KBM-7 (cell line): Measurements from ENCODE around the gene DDHD1.
A peak's percentile ranks its signal among the peaks of the same experiment; 100 is the strongest.

Experiments used
- DNase-seq: peaks from one replicate; pipeline ENCODE4 v3.0.0-alpha.2; 2015
- in situ Hi-C: fragments of 300-500 bp; cut with MboI; formaldehyde crosslinking; loops from 2 replicates; pipeline ENCODE4 v1.14.3; 2020; ENCODE audit warnings: low sequenced_read_pairs, low pct_unique_long_range_greater_than_20kb, mixed read lengths

The DDHD1 gene

DNA sequence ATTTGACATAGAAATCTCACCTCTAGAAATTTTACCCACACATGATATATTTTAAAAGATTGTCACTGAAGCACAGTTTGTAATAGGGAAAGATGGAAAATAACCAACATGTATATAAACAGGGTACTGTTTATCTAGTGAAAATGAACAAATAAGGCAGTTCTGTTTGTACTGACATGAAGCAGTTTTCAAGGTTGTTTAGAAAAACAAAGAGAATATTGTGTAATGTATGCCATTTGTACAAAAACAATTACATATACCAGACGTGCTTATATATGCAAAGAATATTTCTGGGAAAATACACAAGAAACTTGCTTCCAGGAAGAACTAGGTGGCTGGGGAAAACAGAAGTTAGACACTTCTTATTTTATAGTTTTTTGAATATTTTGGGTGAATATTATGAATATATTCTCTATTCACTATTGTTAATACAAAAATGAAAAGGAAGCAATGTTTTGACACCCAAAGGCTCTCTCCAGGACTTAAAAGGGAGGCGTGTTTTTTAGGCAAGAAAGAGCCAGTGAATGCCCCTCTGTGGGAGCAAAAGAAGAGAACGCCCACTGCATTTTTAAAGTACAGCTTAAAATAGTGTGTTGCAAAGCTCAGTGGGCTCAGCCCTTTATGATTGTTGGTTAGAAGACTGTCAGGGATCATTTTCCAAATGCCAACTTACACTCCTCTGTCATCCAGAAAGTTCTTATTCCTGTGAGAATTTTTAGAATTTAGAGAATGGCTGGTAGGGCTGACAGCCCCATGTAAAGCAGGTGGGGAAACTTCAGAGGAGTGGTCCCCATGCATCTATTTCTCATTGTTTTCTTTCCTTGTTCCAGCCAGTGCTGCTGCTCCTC lies 142.7 kb downstream of the DDHD1 start:
- DNase-seq = no peak
- in situ Hi-C loops = no loop called here

DNA sequence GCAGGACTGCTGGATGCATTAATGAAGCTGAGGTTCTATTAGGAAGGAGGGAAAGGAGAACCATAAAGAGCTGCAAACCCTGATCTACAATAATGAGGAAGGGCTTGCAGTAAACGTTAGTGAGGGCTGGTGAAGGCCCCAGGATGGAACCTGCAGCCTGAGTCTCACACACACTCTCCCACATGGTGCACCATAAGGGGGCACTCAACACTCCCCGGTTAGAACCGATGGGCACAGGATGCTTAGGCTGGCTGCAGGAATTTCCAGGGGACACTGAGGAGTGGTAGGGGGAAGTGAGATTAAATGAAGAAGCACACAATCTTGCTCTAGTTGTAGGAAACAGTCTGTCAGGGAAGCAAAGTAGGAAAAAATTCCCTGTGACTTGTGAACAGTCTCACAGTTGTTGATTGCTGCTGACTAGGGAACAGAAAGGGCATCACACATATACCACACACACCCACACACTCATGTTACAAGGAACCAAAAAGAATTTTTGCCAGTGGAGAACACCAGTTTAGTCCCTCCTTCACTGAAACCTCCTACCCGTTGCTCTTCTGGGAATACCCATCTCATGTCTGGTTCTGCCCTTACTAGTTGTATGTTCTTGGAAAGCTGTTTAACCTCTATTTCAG lies 146.1 kb downstream of the DDHD1 start:
- in situ Hi-C loops = no loop called here
- DNase-seq = no peak

DNA sequence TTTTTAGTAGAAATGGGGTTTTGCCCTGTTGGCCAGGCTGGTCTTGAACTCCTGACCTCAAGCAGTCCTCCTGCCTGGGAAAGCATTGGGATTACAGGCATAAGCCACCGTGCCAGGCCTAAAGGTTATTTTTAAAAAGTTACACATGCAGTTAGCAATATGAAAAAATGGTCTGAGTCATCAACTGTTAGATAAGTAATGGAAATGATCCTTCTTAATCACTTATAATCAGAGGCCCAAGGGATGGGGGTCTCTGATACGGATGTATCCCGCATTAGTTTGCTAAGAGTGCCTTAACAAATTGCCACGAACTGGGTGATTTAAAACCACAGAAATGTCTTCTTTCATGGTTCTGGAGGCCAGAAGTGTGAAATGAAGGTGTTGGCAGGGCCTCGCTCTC lies 148.1 kb downstream of the DDHD1 start:
- in situ Hi-C loops = no loop called here
- DNase-seq = no peak

DNA sequence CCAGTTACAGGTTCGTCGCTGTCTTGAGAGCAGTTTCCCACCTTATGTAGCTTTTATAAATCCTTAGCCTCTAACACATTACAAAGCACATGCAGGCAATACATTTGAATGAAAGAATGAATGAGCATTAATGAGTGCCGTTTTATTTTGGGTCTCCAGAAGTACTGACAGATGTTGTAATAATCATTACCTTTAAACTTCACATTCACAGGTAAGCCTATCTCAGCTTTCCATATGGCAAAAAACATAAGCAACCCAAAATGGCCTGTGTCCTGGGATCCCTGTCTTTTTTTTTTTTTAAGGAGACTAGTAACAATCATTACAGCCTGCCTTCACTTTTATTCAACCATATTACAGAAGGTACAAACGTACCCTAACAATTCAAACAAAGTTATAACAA lies 149.3 kb downstream of the DDHD1 start:
- DNase-seq = no peak
- in situ Hi-C loops = no loop called here

DNA sequence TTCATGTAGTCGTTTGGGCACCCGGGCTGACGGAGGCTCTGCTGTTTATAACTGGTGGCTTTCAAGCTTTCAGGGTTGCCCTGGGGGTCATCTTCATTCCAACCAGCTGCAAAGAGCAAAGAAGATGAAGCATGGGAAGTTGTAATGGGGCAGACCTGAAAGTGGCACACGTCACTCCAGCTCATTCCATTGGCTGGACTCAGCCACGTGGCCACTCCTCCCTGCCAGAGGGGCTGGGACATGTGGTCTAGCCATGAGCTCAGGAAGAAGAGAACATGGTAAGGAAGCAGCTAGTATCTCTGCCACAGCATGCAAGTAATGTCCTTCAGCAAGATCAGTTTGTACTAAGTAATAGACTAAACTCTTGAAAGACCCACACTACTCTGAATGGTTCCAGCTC lies 150.5 kb downstream of the DDHD1 start:
- in situ Hi-C loops = no loop called here
- peak; percentile 5 for DNase-seq

DNA sequence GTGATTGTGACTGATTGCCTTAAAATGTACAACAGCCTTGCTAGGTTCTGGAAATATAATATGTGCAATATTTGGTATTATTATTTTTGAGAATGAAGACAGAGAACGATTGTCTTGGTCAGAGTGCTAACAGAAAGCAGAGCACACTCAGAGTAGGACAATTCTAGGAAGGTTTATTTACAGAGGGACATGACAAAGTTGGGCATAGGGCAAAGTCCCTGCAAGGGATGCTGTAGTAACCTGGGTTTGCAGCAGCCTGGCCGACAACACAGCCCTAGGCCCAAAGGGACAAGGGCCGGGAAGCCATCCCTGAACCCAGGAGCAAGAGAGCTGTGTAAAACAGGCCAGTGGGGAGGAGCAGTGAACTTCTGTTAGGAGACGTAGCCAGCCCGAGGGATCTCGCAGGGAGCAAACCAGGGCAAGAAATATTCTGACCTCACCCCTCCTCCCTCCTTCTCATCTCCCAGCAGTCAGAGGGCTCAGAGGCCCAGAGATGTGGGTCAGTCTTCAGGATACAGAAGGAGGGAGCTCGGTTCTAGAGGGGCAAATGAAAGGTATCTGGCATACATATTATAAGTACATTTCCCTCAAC lies 151.2 kb downstream of the DDHD1 start:
- in situ Hi-C loops = no loop called here
- DNase-seq = no peak

DNA sequence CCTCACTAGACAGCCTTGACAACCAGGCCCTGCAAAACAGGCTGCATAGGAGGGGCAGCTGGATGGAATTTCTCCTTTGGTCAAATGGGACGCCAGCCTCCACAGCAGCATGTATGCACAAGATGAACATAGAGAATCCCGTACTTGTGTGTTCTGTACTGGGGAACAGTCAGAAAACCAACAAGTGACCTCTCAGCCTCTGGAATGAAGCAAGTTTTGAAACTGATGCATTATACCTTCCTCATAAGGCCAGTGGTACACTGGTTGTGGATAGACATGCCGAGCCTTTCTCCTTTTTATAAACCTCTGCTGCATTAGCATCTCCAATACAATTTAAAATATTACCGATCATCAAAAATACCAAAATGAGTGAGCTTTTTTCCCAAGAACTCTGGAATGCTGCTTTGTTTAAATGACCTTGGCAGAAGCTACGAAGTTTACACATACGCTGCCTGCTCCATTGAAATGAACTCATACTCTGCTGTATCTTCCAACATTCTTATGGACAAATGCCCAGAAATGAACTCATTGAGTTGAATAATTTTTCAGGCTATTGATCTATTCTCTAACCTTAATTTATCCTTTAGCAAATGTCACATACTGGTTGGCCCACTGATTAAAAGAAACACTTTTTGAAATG lies 154.6 kb downstream of the DDHD1 start:
- DNase-seq = no peak
- in situ Hi-C loops = no loop called here

DNA sequence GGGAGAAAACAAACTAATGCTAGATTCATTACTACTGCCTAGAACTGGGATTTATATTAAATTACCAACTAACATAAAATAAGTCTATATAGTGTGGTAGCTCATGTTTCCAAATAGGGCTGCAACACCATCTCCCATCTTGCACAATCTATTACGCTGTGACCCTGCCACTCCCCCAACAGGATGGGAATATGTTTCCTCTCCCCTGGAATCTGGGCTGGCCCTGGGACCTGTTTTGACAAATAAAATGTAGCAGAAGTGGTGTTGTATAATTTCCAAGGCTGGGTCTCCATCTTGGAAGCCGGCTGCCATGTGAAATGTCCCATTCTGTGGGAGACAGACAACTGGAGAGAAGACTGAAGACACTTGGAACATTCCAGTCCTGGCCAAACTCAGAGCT lies 156.6 kb downstream of the DDHD1 start:
- DNase-seq = no peak
- in situ Hi-C loops = no loop called here

DNA sequence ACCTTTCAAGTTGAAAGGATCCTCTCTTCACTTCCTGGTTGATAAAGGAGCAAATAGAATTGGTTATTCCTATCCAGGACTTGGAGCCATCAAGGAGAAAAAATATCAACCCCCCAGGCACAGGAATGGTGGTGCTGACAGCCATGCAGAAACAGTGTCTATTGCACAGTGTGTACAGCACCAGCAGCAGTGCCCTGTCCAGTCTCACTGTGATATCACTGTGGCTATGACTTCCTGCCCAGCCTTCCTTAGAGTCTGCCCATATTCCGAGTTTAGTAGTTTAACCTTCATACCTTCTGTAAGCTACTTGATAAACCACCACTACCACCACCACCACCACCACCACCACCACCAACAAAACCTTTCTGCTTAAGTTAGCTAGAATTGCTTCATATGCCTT lies 157.1 kb downstream of the DDHD1 start:
- in situ Hi-C loops = no loop called here
- no peak for DNase-seq

DNA sequence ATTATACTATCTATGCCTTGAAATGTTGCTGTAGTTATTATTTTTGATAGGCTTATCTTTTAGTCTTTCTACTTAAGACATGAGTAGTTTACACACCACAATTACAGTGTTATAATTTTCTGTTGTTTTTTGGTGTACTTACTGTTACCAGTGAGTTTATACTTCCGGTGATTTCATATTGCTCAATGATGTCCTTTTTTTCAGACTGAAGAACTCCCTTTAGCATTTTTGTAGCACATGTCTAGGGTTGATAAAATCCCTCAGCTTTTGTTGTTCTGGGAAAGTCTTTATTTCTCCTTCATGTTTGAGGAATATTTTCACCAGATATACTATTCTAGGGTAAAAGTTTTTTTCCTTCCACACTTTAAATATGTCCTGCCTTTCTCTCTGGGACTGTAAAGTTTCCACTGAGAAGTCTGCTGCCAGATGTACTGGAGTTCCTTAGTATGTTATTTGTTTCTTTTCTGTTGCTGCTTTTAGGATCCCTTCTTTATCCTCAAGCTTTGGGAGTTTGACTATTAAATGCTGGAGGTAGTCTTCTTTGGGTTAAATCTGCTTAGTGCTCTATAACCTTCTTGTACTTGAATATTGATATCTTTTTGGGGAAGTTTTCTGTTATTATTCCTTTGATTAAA lies 160.8 kb downstream of the DDHD1 start:
- no peak for DNase-seq
- in situ Hi-C loops = no loop called here

DNA sequence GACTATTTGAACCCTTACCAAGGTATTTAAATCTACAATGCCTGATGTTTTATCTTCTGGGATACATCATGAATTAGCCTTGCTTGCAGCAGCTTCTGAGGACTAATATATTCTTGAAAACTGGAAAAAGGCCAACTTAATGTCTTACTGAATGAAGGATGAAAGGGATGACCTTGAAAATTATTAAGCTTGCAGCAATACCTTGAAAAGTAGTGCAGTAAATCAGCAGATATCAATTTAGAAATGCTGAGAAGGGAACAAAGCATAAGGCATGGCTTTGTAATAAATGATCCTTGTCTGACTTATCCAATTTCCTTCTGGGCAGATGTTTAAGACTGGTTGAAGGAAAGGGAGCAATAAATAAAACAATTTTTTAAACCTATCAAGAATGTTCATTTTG lies 165.0 kb downstream of the DDHD1 start:
- in situ Hi-C loops = no loop called here
- DNase-seq = no peak

DNA sequence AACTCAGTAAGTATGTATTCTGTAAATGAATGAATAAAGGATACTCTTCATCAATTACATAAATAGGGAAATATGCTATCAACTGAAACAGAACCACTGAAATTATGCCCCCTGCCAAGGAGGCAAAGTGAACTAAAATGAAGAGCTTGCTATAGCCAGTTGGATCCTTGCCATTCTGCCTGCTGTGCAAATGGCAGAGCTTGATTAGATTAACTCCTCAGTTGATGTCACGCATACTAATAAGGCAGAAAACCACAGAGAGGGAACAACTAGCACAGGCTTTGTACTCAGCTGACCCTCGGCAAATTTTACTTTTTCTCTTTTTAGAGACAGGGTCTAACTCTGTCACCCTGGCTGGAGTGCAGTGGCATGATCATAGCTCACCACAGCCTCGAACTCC lies 165.6 kb downstream of the DDHD1 start:
- DNase-seq = no peak
- in situ Hi-C loops = no loop called here

DNA sequence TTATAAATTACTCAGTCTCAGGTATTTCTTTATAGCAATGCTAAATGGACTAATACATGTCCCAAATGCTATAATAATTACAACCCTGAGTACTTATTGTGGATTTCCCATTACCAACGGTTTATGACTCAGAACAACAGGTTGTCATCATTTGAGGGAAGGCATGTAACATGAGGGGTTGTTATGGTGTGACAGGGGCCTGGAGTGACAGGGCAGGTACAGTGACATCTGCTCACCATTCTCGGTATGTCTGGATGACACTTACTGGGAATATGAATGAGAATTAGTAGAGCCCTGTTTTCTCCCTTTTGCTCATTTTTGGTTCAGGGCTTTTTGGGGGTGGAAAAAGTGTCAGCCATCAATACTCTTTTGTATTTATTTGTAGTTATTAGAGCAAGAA lies 166.1 kb downstream of the DDHD1 start:
- in situ Hi-C loops = no loop called here
- no peak for DNase-seq
